Liver (tissue), 9 donors: ENCODE results near the gene YPEL2. TPM values are rescaled to one million over a fixed set of nuclear protein-coding genes. Genes with fewer than 3 reads are reported as not detected.

ENCODE experiments used
- DNase-seq: peaks from one replicate; pipeline ENCODE4 v3.0.0-alpha.2; 2017; ENCODE audit warnings: low spot score
- H3K27ac ChIP-seq, 2 donors: one replicate each; pipeline ENCODE4 v1.7.0; 2013; ENCODE audit warnings: inconsistent platforms in 2 of 2, low read length in 2 of 2, control low read depth in 1 of 2, low read depth in 1 of 2, mild to moderate bottlenecking in 1 of 2
- H3K27me3 ChIP-seq, 4 donors: one replicate each; pipeline versions ENCODE4 v1.6.1 to v1.7.0; 2013; ENCODE audit warnings: low read length in 3 of 4, inconsistent platforms in 1 of 4, mild to moderate bottlenecking in 1 of 4, moderate library complexity in 1 of 4; ENCODE audit not compliant: control insufficient read depth in 4 of 4, insufficient read depth in 4 of 4
- H3K36me3 ChIP-seq, 4 donors: one replicate each; pipeline versions ENCODE4 v1.6.1 to v1.7.0; 2013; ENCODE audit warnings: low read length in 3 of 4, mild to moderate bottlenecking in 3 of 4, low read depth in 1 of 4, moderate library complexity in 1 of 4; ENCODE audit not compliant: control insufficient read depth in 4 of 4, insufficient read depth in 3 of 4
- H3K4me1 ChIP-seq, 4 donors: one replicate each; pipeline versions ENCODE4 v1.6.1 to v1.7.0; 2013; ENCODE audit warnings: low read length in 3 of 4, mild to moderate bottlenecking in 3 of 4, moderate library complexity in 1 of 4; ENCODE audit not compliant: control insufficient read depth in 4 of 4, insufficient read depth in 4 of 4
- H3K4me3 ChIP-seq, 3 donors: one replicate each; pipeline versions ENCODE4 v1.6.1 to v1.7.0; 2013; ENCODE audit warnings: low read length in 3 of 3, control low read depth in 1 of 3, low read depth in 1 of 3, mild to moderate bottlenecking in 1 of 3
- H3K9ac ChIP-seq, 2 donors: one replicate each; pipeline ENCODE4 v1.7.0; 2013; ENCODE audit warnings: low read length in 2 of 2, mild to moderate bottlenecking in 2 of 2, moderate library complexity in 2 of 2, control low read depth in 1 of 2, low read depth in 1 of 2
- H3K9me3 ChIP-seq, 4 donors: one replicate each; pipeline versions ENCODE4 v1.6.1 to v1.7.0; 2013; ENCODE audit warnings: low read length in 3 of 4; ENCODE audit not compliant: control insufficient read depth in 4 of 4
- ATF3 ChIP-seq: IDR thresholded peaks from 2 replicates; pipeline ENCODE4 v1.6.1; 2016; ENCODE audit warnings: antibody characterized with exemption
- CTCF ChIP-seq: fragments of 150-350 bp; IDR thresholded peaks from 2 replicates; pipeline ENCODE4 v1.5.1; 2017; ENCODE audit warnings: improper control_type of control experiment, low read depth, low read length; ENCODE audit not compliant: missing input control
- EGR1 ChIP-seq, 2 donors: IDR thresholded peaks; 2 replicates each; pipeline ENCODE4 v1.6.1; 2016 to 2018; ENCODE audit warnings: antibody characterized with exemption in 2 of 2, low read depth in 2 of 2
- FOXA1 ChIP-seq: IDR thresholded peaks from 2 replicates; pipeline ENCODE4 v1.6.1; 2016; ENCODE audit warnings: antibody characterized with exemption
- FOXA2 ChIP-seq: IDR thresholded peaks from 2 replicates; pipeline ENCODE4 v1.6.1; 2016; ENCODE audit warnings: antibody characterized with exemption
- GABPA ChIP-seq, 2 donors: IDR thresholded peaks in 1 of 2; conservative IDR thresholded peaks in 1 of 2; 2 replicates each; pipeline ENCODE4 v1.6.1; 2016; ENCODE audit warnings: antibody characterized with exemption in 2 of 2, mild to moderate bottlenecking in 1 of 2, moderate library complexity in 1 of 2
- HNF4A ChIP-seq, 2 donors: conservative IDR thresholded peaks; 2 replicates each; pipeline ENCODE4 v1.6.1; 2016; ENCODE audit warnings: antibody characterized with exemption in 2 of 2, mild to moderate bottlenecking in 2 of 2
- HNF4G ChIP-seq: IDR thresholded peaks from 2 replicates; pipeline ENCODE4 v1.6.1; 2016; ENCODE audit warnings: antibody characterized with exemption
- JUND ChIP-seq, 2 donors: IDR thresholded peaks; 2 replicates each; pipeline ENCODE4 v1.6.1; 2016; ENCODE audit warnings: antibody characterized with exemption in 2 of 2
- NR2F2 ChIP-seq: IDR thresholded peaks from 2 replicates; pipeline ENCODE4 v1.6.1; 2016; ENCODE audit warnings: antibody characterized with exemption
- RAD21 ChIP-seq, 2 donors: IDR thresholded peaks; 2 replicates each; pipeline ENCODE4 v1.6.1; 2016; ENCODE audit warnings: antibody characterized with exemption in 2 of 2, mild to moderate bottlenecking in 2 of 2
- SP1 ChIP-seq: IDR thresholded peaks from 2 replicates; pipeline ENCODE4 v1.6.1; 2018; ENCODE audit warnings: antibody characterized with exemption, mild to moderate bottlenecking
- TAF1 ChIP-seq: conservative IDR thresholded peaks from 2 replicates; pipeline ENCODE4 v1.6.1; 2016; ENCODE audit warnings: antibody characterized with exemption, mild to moderate bottlenecking
- YY1 ChIP-seq: IDR thresholded peaks from 2 replicates; pipeline ENCODE4 v1.6.1; 2016; ENCODE audit warnings: antibody characterized with exemption, mild to moderate bottlenecking
- WGBS: extraction: QIAGEN DNeasy Blood & Tissue Kit; methylation state at CpG from one replicate; pipeline ENCODE4 v1.1.7; 2013; 5-methylcytosine and 5-hydroxymethylcytosine counted together
- polyA plus RNA-seq, 2 donors: library from polyadenylated mRNA; stranded (reverse) in 1 of 2; unstranded in 1 of 2; fragments of 200-250 nt in 1 of 2; fragments of >200 nt in 1 of 2; fragmentation: Nextera tagmentation in 1 of 2; extraction: Ambion mirVana in 1 of 2; gene quantifications; one replicate each; pipeline versions ENCODE4 v1.2.1 to v1.2.3, GENCODE V29; 2013 to 2015
- total RNA-seq, 2 donors: library from RNA; depleted of rRNA; stranded (reverse); fragments of >200 nt; gene quantifications; one replicate each; pipeline ENCODE4 v1.2.3, GENCODE V29; 2014
- TF ChIP-seq, protein P1 (sequence below): IDR thresholded peaks from 2 replicates; pipeline ENCODE4 v1.6.1; 2016; ENCODE audit warnings: antibody characterized with exemption
- TF ChIP-seq, protein P2 (sequence below): IDR thresholded peaks from 2 replicates; pipeline ENCODE4 v1.6.1; 2016; ENCODE audit warnings: antibody characterized with exemption, mild to moderate bottlenecking
- TF ChIP-seq, protein P3 (sequence below): IDR thresholded peaks from 2 replicates; pipeline ENCODE4 v1.6.1; 2016; ENCODE audit warnings: antibody characterized with exemption
- donor health status: healthy.
- donor health status: healthy.
- donor health status: healthy.
- donor health status: healthy.
- donor health status: healthy.

Gene YPEL2
- total and polyA plus RNA-seq, 4 donors, result 4.2 to 23.8 (median 11.3) TPM

DNA sequence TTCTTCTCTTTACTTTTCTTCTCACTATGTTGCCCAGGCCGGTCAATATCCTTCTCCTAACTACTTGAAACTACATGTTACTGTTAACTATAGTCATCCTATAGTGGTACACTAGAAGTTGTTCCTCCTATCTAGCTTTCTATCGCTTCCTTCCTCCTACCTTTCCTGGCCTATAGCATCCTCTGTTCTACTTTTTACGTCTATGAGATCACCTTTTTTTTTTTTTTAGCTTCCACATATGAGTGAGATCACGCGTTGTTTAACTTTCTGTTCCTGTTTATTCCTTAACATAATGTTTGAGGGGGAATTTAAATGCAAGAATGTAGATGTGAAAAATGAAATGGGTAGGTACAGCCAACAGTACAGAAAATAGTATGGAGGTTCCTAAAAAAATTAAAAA, 30.5 kb upstream of the YPEL2 start:
- no peaks in the 10 kb centered on the region for H3K9me3 ChIP-seq
- no peak overlapping the region for H3K4me3 ChIP-seq
- H3K36me3 ChIP-seq, result no peaks in the 10 kb centered on the region
- no peak overlapping the region for H3K27ac ChIP-seq
- H3K9ac ChIP-seq, result no peak overlapping the region
- TF ChIP-seq YY1 (no peak), HNF4G (no peak), GABPA (IDR thresholded peaks at IDR 0.05 in 1 of 2, conservative IDR thresholded peaks at IDR 0.05 in 1 of 2) (no peak), JUND (IDR thresholded peaks at IDR 0.05) (no peak), EGR1 (IDR thresholded peaks at IDR 0.05; ENCODE audit: low read depth in 2 of 2) (no peak), TAF1 (no peak), RAD21 (IDR thresholded peaks at IDR 0.05) (no peak), ATF3 (no peak), HNF4A (conservative IDR thresholded peaks at IDR 0.05) (no peak), NR2F2 (no peak), FOXA2 (no peak), SP1 (no peak), CTCF (no peak), FOXA1 (no peak)
- TF ChIP-seq, protein P1, sequence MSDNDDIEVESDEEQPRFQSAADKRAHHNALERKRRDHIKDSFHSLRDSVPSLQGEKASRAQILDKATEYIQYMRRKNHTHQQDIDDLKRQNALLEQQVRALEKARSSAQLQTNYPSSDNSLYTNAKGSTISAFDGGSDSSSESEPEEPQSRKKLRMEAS, result no peak
- TF ChIP-seq, protein P2, sequence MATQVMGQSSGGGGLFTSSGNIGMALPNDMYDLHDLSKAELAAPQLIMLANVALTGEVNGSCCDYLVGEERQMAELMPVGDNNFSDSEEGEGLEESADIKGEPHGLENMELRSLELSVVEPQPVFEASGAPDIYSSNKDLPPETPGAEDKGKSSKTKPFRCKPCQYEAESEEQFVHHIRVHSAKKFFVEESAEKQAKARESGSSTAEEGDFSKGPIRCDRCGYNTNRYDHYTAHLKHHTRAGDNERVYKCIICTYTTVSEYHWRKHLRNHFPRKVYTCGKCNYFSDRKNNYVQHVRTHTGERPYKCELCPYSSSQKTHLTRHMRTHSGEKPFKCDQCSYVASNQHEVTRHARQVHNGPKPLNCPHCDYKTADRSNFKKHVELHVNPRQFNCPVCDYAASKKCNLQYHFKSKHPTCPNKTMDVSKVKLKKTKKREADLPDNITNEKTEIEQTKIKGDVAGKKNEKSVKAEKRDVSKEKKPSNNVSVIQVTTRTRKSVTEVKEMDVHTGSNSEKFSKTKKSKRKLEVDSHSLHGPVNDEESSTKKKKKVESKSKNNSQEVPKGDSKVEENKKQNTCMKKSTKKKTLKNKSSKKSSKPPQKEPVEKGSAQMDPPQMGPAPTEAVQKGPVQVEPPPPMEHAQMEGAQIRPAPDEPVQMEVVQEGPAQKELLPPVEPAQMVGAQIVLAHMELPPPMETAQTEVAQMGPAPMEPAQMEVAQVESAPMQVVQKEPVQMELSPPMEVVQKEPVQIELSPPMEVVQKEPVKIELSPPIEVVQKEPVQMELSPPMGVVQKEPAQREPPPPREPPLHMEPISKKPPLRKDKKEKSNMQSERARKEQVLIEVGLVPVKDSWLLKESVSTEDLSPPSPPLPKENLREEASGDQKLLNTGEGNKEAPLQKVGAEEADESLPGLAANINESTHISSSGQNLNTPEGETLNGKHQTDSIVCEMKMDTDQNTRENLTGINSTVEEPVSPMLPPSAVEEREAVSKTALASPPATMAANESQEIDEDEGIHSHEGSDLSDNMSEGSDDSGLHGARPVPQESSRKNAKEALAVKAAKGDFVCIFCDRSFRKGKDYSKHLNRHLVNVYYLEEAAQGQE, result no peak
- no peaks in the 10 kb centered on the region for H3K27me3 ChIP-seq
- no peak for DNase-seq
- WGBS, result 87% methylated on average over 5 of the region's 5 CpGs
- H3K4me1 ChIP-seq, result peaks cover 0 to 12% (median 7%) of the 10 kb centered on the region in 4 donors

DNA sequence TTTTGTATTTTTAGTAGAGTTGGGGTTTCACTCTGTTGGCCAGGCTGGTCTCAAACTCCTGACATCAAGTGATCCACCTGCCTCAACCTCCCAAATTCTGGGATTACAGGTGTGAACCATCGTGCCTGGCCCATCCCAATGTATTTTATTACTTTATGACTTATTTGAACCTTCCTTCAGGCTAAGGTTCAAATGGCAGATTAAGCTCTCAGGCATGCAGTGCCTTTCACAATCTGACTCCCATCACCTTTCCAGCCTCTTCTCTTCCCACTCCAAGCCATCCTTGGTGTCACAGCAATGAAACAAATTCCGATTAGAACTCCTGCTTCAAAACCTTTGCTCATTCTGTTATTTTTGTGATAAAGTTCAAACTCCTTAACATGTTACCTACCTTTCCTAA, 26.6 kb upstream of the YPEL2 start:
- no peak overlapping the region for H3K4me3 ChIP-seq
- H3K36me3 ChIP-seq, result no peaks in the 10 kb centered on the region
- H3K27me3 ChIP-seq, result no peaks in the 10 kb centered on the region
- TF ChIP-seq JUND (IDR thresholded peaks at IDR 0.05) (no peak), NR2F2 (no peak), HNF4A (conservative IDR thresholded peaks at IDR 0.05) (no peak), FOXA2 (no peak), CTCF (no peak), FOXA1 (no peak), RAD21 (IDR thresholded peaks at IDR 0.05) (no peak), GABPA (IDR thresholded peaks at IDR 0.05 in 1 of 2, conservative IDR thresholded peaks at IDR 0.05 in 1 of 2) (no peak), TAF1 (no peak)
- TF ChIP-seq, protein P2, result no peak
- TF ChIP-seq, protein P3, sequence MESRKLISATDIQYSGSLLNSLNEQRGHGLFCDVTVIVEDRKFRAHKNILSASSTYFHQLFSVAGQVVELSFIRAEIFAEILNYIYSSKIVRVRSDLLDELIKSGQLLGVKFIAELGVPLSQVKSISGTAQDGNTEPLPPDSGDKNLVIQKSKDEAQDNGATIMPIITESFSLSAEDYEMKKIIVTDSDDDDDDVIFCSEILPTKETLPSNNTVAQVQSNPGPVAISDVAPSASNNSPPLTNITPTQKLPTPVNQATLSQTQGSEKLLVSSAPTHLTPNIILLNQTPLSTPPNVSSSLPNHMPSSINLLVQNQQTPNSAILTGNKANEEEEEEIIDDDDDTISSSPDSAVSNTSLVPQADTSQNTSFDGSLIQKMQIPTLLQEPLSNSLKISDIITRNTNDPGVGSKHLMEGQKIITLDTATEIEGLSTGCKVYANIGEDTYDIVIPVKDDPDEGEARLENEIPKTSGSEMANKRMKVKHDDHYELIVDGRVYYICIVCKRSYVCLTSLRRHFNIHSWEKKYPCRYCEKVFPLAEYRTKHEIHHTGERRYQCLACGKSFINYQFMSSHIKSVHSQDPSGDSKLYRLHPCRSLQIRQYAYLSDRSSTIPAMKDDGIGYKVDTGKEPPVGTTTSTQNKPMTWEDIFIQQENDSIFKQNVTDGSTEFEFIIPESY, result no peak
- TF ChIP-seq, protein P1, result no peak
- no peak for DNase-seq
- H3K9ac ChIP-seq, result no peak overlapping the region
- no peaks in the 10 kb centered on the region for H3K9me3 ChIP-seq
- no peak overlapping the region for H3K27ac ChIP-seq
- no peaks in the 10 kb centered on the region for H3K4me1 ChIP-seq
- 57% methylated on average over 2 of the region's 2 CpGs for WGBS
